Karpas-422 (cell line): Measurements from ENCODE around the gene MIX23. TPM values are rescaled to one million over a fixed set of nuclear protein-coding genes. Genes with fewer than 3 reads are reported as not detected.
A peak's percentile ranks its signal among the peaks of the same experiment; 100 is the strongest.

Source experiments
- DNase-seq: peaks from one replicate; pipeline ENCODE4 v3.0.0-alpha.2; 2015
- H2AFZ ChIP-seq: fragments of 200-600 bp; sonication (generic); 2 replicates; pipeline ENCODE4 v1.6.1; 2014; ENCODE audit warnings: antibody characterized with exemption, low read length, mixed read lengths
- H3K27ac ChIP-seq: fragments of 200-600 bp; sonication (generic); 2 replicates; pipeline ENCODE4 v1.5.1; 2014; ENCODE audit warnings: mild to moderate bottlenecking, low read length, moderate library complexity
- H3K27me3 ChIP-seq: fragments of 200-600 bp; sonication (generic); 2 replicates; pipeline ENCODE4 v1.6.1; 2014; ENCODE audit warnings: low read length, mixed read lengths
- H3K36me3 ChIP-seq: fragments of 200-600 bp; sonication (generic); 2 replicates; pipeline ENCODE4 v1.6.1; 2014; ENCODE audit warnings: low read length, mixed read lengths; ENCODE audit not compliant: insufficient read depth
- H3K4me1 ChIP-seq: fragments of 200-600 bp; sonication (generic); 2 replicates; pipeline ENCODE4 v1.6.1; 2014; ENCODE audit warnings: mild to moderate bottlenecking, low read length, mixed read lengths
- H3K4me2 ChIP-seq: fragments of 200-600 bp; sonication (generic); 2 replicates; pipeline ENCODE4 v1.6.1; 2014; ENCODE audit warnings: low read length, low read depth, mild to moderate bottlenecking; ENCODE audit not compliant: poor library complexity, severe bottlenecking
- H3K4me3 ChIP-seq: fragments of 200-600 bp; sonication (generic); 2 replicates; pipeline ENCODE4 v1.5.1; 2014; ENCODE audit warnings: mild to moderate bottlenecking, antibody characterized with exemption, low read length, mixed read lengths
- H3K79me2 ChIP-seq: fragments of 200-600 bp; sonication (generic); 2 replicates; pipeline ENCODE4 v1.6.1; 2014; ENCODE audit warnings: mild to moderate bottlenecking, low read length, mixed read lengths
- H3K9ac ChIP-seq: fragments of 200-600 bp; sonication (generic); 2 replicates; pipeline ENCODE4 v1.6.0; 2014; ENCODE audit warnings: low read length
- H3K9me2 ChIP-seq: fragments of 200-600 bp; sonication (generic), shearing (Covaris generic); replicated peaks from 2 replicates; pipeline ENCODE4 v1.6.0; 2014; ENCODE audit warnings: mild to moderate bottlenecking, low read length, moderate library complexity; ENCODE audit not compliant: insufficient read depth
- H3K9me3 ChIP-seq: fragments of 300-700, 200-600 bp; sonication (generic); 2 replicates; pipeline ENCODE4 v1.6.1; 2014; ENCODE audit warnings: low read length, mixed read lengths
- H4K20me1 ChIP-seq: fragments of 200-600 bp; sonication (generic); 2 replicates; pipeline ENCODE4 v1.6.1; 2014; ENCODE audit warnings: mild to moderate bottlenecking, antibody characterized with exemption, low read length, low read depth; ENCODE audit not compliant: insufficient read depth
- total RNA-seq: library from RNA; depleted of rRNA; stranded (reverse); fragments of >200 nt; shearing (Covaris generic); gene quantifications from 2 replicates; pipeline ENCODE4 v1.2.3, GENCODE V29; 2014; ENCODE audit warnings: low replicate concordance

The MIX23 gene
- total RNA-seq, 1 experiment from 2014 or later, result 45.8 TPM

DNA sequence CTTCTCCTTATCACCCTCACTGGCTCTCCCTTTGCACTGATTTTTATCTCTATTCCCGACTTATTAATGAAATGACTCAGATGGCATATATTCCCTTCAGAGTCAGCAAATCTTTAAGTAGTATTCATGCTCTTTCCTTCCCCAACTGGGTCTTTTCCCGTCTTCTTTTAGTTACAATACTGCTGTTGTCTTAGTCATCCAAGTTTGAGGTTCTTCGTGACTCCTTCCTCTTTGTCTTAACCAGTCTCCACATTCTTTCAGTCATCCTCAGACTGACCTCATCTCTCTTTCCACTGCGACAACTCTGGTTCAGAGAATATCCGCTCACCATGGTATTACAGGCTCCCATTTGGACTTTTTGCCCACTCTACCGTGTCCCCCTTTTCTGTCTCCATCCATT, 20.5 kb upstream of the MIX23 start:
- Histone ChIP-seq H4K20me1 (no peaks in the 10 kb centered on the region), H3K27me3 (no peaks in the 10 kb centered on the region), H3K9me3 (no peaks in the 10 kb centered on the region), H2AFZ (no peak overlapping the region), H3K4me3 (no peak overlapping the region), H3K4me1 (peaks cover 39% of the 10 kb centered on the region), H3K9me2 (no peaks in the 10 kb centered on the region), H3K9ac (no peak overlapping the region), H3K36me3 (peaks cover 59% of the 10 kb centered on the region), H3K4me2 (no peak overlapping the region), H3K79me2 (peaks cover 67% of the 10 kb centered on the region), H3K27ac (no peak overlapping the region)
- no peak for DNase-seq

- no peaks in the 10 kb centered on the region for H3K9me3 ChIP-seq
- peaks cover 89% of the 10 kb centered on the region for H3K79me2 ChIP-seq
- H3K4me3 ChIP-seq, result no peak overlapping the region
- H3K36me3 ChIP-seq, result peaks cover 35% of the 10 kb centered on the region
- H3K4me1 ChIP-seq, result peaks cover 18% of the 10 kb centered on the region
- no peak overlapping the region for H2AFZ ChIP-seq
- no peaks in the 10 kb centered on the region for H4K20me1 ChIP-seq
- H3K4me2 ChIP-seq, result no peak overlapping the region
- H3K9ac ChIP-seq, result no peak overlapping the region
- H3K27me3 ChIP-seq, result no peaks in the 10 kb centered on the region
- no peak overlapping the region for H3K27ac ChIP-seq
- H3K9me2 ChIP-seq, result no peaks in the 10 kb centered on the region
- DNase-seq, result no peak
Measured at GRCh38 chr3:122398920-122399319, 15.9 kb upstream of the MIX23 start.

GRCh38 chr3:122397201-122397600, 14.2 kb upstream of the MIX23 start:
- Histone ChIP-seq H2AFZ (no peak overlapping the region), H3K4me3 (no peak overlapping the region), H3K4me2 (no peak overlapping the region), H3K27ac (no peak overlapping the region), H3K79me2 (peaks cover 89% of the 10 kb centered on the region), H3K36me3 (peaks cover 30% of the 10 kb centered on the region), H3K9me2 (no peaks in the 10 kb centered on the region), H3K9ac (no peak overlapping the region), H3K27me3 (no peaks in the 10 kb centered on the region), H3K9me3 (no peaks in the 10 kb centered on the region), H3K4me1 (peaks cover 27% of the 10 kb centered on the region), H4K20me1 (no peaks in the 10 kb centered on the region)
- DNase-seq, result no peak

GRCh38 chr3:122396511-122396910, 13.5 kb upstream of the MIX23 start:
- Histone ChIP-seq H3K9me2 (no peaks in the 10 kb centered on the region), H3K4me3 (no peak overlapping the region), H3K79me2 (peaks cover 91% of the 10 kb centered on the region), H4K20me1 (no peaks in the 10 kb centered on the region), H2AFZ (no peak overlapping the region), H3K4me1 (peaks cover 32% of the 10 kb centered on the region), H3K9ac (no peak overlapping the region), H3K9me3 (no peaks in the 10 kb centered on the region), H3K4me2 (no peak overlapping the region), H3K27ac (no peak overlapping the region), H3K27me3 (no peaks in the 10 kb centered on the region), H3K36me3 (peaks cover 36% of the 10 kb centered on the region)
- DNase-seq, result no peak

- H3K27me3 ChIP-seq, result no peaks in the 10 kb centered on the region
- H3K4me2 ChIP-seq, result no peak overlapping the region
- no peak overlapping the region for H2AFZ ChIP-seq
- H3K4me1 ChIP-seq, result peaks cover 32% of the 10 kb centered on the region
- H4K20me1 ChIP-seq, result no peaks in the 10 kb centered on the region
- no peaks in the 10 kb centered on the region for H3K9me3 ChIP-seq
- H3K9ac ChIP-seq, result no peak overlapping the region
- peaks cover 36% of the 10 kb centered on the region for H3K36me3 ChIP-seq
- H3K4me3 ChIP-seq, result no peak overlapping the region
- no peak for DNase-seq
- no peaks in the 10 kb centered on the region for H3K9me2 ChIP-seq
- no peak overlapping the region for H3K27ac ChIP-seq
- peaks cover 92% of the 10 kb centered on the region for H3K79me2 ChIP-seq
Measured at GRCh38 chr3:122395582-122395981, 12.6 kb upstream of the MIX23 start.

DNA sequence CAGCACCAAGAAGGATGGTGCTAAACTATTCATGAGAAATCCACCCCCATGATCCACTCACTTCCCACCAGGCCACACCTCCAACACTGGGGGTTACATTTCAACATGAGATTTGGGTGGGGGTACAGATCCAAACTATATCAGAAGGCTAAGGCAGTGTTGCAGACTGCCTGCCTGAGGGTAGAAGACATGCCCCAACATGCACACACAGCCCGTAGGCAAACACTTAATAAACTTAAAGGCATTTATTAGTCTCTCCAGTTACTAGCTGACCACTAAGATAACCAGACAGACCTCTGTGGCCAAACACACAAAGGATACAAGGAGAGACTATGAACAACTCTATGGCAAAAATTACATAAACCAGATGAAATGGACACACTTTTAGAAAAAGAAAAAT, 11.1 kb upstream of the MIX23 start:
- Histone ChIP-seq H4K20me1 (no peaks in the 10 kb centered on the region), H3K27ac (no peak overlapping the region), H2AFZ (no peak overlapping the region), H3K79me2 (peaks cover 96% of the 10 kb centered on the region), H3K4me1 (peaks cover 46% of the 10 kb centered on the region), H3K36me3 (peaks cover 47% of the 10 kb centered on the region), H3K27me3 (no peaks in the 10 kb centered on the region), H3K9me3 (no peaks in the 10 kb centered on the region), H3K9me2 (no peaks in the 10 kb centered on the region), H3K4me2 (no peak overlapping the region), H3K4me3 (no peak overlapping the region), H3K9ac (no peak overlapping the region)
- no peak for DNase-seq

- Histone ChIP-seq H3K9ac (no peak overlapping the region), H3K27me3 (no peaks in the 10 kb centered on the region), H3K36me3 (peaks cover 49% of the 10 kb centered on the region), H3K4me3 (no peak overlapping the region), H3K27ac (no peak overlapping the region), H3K79me2 (peaks cover 96% of the 10 kb centered on the region), H3K4me2 (no peak overlapping the region), H2AFZ (no peak overlapping the region), H3K9me2 (no peaks in the 10 kb centered on the region), H3K9me3 (no peaks in the 10 kb centered on the region), H3K4me1 (peaks cover 56% of the 10 kb centered on the region), H4K20me1 (no peaks in the 10 kb centered on the region)
- DNase-seq, result peak; percentile 83
Measured at GRCh38 chr3:122392868-122393844, 10.1 kb upstream of the MIX23 start.

DNA sequence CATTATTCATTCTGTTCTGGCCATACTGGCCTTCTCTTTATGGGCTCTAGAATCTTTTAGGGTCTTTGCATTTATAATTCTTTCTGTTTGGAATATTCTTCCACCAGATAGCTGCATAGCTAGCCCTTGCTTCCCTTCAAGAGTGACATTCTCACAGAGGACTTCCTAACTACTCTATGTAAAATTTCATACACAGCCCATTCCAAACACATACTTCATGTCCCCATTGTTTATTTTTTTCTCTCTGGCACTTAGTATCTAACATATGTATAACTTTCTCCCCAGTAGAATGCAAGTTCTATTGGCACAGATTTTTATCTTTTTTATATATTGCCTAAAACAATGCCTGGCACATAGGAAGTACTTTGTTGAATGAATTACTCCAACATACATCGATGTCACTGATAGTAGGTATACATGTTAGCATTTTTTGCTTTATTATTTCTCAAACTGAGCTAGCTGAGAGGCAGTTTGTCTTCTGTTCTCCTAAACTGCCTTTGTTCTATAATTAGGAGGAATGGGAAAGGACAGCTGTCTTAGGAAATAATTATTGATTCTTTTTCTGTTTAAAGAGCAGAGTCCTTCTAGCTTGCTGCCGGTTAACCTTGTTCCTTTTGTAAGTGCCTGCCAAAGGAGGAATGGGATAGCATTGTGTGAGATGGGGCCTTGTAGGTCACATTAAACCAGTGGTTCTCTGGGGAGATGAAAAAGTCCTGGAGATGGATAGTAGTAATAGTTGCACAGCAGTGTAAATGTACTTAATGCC, 8.8 kb upstream of the MIX23 start:
- no peaks in the 10 kb centered on the region for H3K9me2 ChIP-seq
- peaks cover 69% of the 10 kb centered on the region for H3K4me1 ChIP-seq
- H3K36me3 ChIP-seq, result peaks cover 59% of the 10 kb centered on the region
- no peaks in the 10 kb centered on the region for H4K20me1 ChIP-seq
- H3K4me3 ChIP-seq, result no peak overlapping the region
- H3K9me3 ChIP-seq, result no peaks in the 10 kb centered on the region
- no peak overlapping the region for H2AFZ ChIP-seq
- no peak overlapping the region for H3K4me2 ChIP-seq
- DNase-seq, result no peak
- H3K9ac ChIP-seq, result no peak overlapping the region
- peaks cover 96% of the 10 kb centered on the region for H3K79me2 ChIP-seq
- H3K27me3 ChIP-seq, result no peaks in the 10 kb centered on the region
- no peak overlapping the region for H3K27ac ChIP-seq
